Vagina (tissue), 2 donors: ENCODE data around the gene ADAMTS2.
A peak's percentile ranks its signal among the peaks of the same experiment; 100 is the strongest.

Source experiments
- POLR2A ChIP-seq, 2 donors: fragments of 450-650 bp; IDR thresholded peaks; one replicate each; pipeline ENCODE4 v1.6.1; 2017; ENCODE audit warnings: antibody characterized with exemption in 2 of 2, mild to moderate bottlenecking in 2 of 2, moderate library complexity in 2 of 2
- POLR2AphosphoS5 ChIP-seq, 2 donors: sonication (generic); formaldehyde crosslinking; IDR thresholded peaks; one replicate each; pipeline ENCODE4 v1.9.0; 2017; ENCODE audit warnings: antibody characterized with exemption in 2 of 2, mild to moderate bottlenecking in 2 of 2, low read depth in 1 of 2; ENCODE audit not compliant: insufficient read depth in 1 of 2
- TF ChIP-seq, protein P1 (sequence below), 3 experiments: fragments of 450-650 bp in 2 of 3; fragments of 200-600 bp in 1 of 3; sonication (generic) in 1 of 3; IDR thresholded peaks; one replicate each; pipeline ENCODE4 v1.5.1; 2017 to 2019; ENCODE audit warnings: antibody characterized with exemption in 3 of 3, mild to moderate bottlenecking in 2 of 3, moderate library complexity in 2 of 3

GRCh38 chr5:179166886-179167841, 178.1 kb downstream of the ADAMTS2 start:
- TF ChIP-seq, protein P1, sequence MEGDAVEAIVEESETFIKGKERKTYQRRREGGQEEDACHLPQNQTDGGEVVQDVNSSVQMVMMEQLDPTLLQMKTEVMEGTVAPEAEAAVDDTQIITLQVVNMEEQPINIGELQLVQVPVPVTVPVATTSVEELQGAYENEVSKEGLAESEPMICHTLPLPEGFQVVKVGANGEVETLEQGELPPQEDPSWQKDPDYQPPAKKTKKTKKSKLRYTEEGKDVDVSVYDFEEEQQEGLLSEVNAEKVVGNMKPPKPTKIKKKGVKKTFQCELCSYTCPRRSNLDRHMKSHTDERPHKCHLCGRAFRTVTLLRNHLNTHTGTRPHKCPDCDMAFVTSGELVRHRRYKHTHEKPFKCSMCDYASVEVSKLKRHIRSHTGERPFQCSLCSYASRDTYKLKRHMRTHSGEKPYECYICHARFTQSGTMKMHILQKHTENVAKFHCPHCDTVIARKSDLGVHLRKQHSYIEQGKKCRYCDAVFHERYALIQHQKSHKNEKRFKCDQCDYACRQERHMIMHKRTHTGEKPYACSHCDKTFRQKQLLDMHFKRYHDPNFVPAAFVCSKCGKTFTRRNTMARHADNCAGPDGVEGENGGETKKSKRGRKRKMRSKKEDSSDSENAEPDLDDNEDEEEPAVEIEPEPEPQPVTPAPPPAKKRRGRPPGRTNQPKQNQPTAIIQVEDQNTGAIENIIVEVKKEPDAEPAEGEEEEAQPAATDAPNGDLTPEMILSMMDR (IDR thresholded peaks at IDR 0.05), result peak; percentile 63 to 100 (median 85)
- TF ChIP-seq POLR2A (IDR thresholded peaks at IDR 0.05), result no peak
- peak in 1 of 2 donors; percentile 39 for TF ChIP-seq POLR2AphosphoS5 (IDR thresholded peaks at IDR 0.05; ENCODE audit: insufficient read depth in 1 of 2, low read depth in 1 of 2)
